HG02763 (cell line): ENCODE data around the gene PIK3CA.
A peak's percentile ranks its signal among the peaks of the same experiment; 100 is the strongest.
"Not testable (repeated sequence)": the region's sequence is repeated elsewhere in the genome, so short reads cannot be mapped to it uniquely, and the experiment has no call there.

Source experiments
- ATAC-seq: cut with Tn5 transposase; IDR thresholded peaks from one replicate; pipeline ENCODE4 v1.9.1; 2021; ENCODE audit warnings: mild to moderate bottlenecking, moderate library complexity; ENCODE audit not compliant: unreplicated experiment

PIK3CA gene

GRCh38 chr3:179147873-179148615 lies at the start of gene PIK3CA:
Gene PIK3CA, plus strand, starts transcription at chr3:179148357. Its CDS starts 50,469 bp downstream, at chr3:179198826.
- ATAC-seq = peak; percentile 78

- no peak for ATAC-seq
Measured at GRCh38 chr3:179098388-179099077, 49.6 kb upstream of the PIK3CA start.

GRCh38 chr3:179100652-179101051 lies 47.5 kb upstream of the PIK3CA start:
- no peak for ATAC-seq

- ATAC-seq = no peak
Measured at GRCh38 chr3:179105881-179106280, 42.3 kb upstream of the PIK3CA start.

GRCh38 chr3:179107617-179108016 lies 40.5 kb upstream of the PIK3CA start:
- no peak for ATAC-seq

GRCh38 chr3:179108086-179108485 lies 40.1 kb upstream of the PIK3CA start:
- ATAC-seq = no peak

GRCh38 chr3:179113903-179114302 lies 34.3 kb upstream of the PIK3CA start:
- ATAC-seq = no peak

- ATAC-seq = not testable (repeated sequence)
Measured at GRCh38 chr3:179115444-179115843, 32.7 kb upstream of the PIK3CA start.

- no peak for ATAC-seq
Measured at GRCh38 chr3:179116816-179117215, 31.3 kb upstream of the PIK3CA start.

GRCh38 chr3:179132191-179132890 lies 15.8 kb upstream of the PIK3CA start:
- not testable (repeated sequence) for ATAC-seq

- ATAC-seq = no peak
Measured at GRCh38 chr3:179133575-179133974, 14.6 kb upstream of the PIK3CA start.

- ATAC-seq = no peak
Measured at GRCh38 chr3:179136195-179136594, 12.0 kb upstream of the PIK3CA start.

- ATAC-seq = no peak
Measured at GRCh38 chr3:179141890-179142289, 6.3 kb upstream of the PIK3CA start.

GRCh38 chr3:179146911-179147513 lies 1.1 kb upstream of the PIK3CA start:
- ATAC-seq = no peak

- peak; percentile 27 for ATAC-seq
Measured at GRCh38 chr3:179147514-179147872, 664 bp upstream of the PIK3CA start.

- ATAC-seq = peak; percentile 23
Measured at GRCh38 chr3:179148616-179149405, 654 bp downstream of the PIK3CA start.

GRCh38 chr3:179149406-179149867 lies 1.3 kb downstream of the PIK3CA start:
- peak; percentile 18 for ATAC-seq

GRCh38 chr3:179149951-179150350 lies 1.8 kb downstream of the PIK3CA start:
- no peak for ATAC-seq

- ATAC-seq = no peak
Measured at GRCh38 chr3:179150610-179151009, 2.5 kb downstream of the PIK3CA start.

- no peak for ATAC-seq
Measured at GRCh38 chr3:179151474-179151873, 3.3 kb downstream of the PIK3CA start.
